ENCODE data around the gene DIP2C.
"Not testable (repeated sequence)": the region's sequence is repeated elsewhere in the genome, so short reads cannot be mapped to it uniquely, and the experiment has no call there.

Gene DIP2C

GRCh38 chr10:623477-624311 lies 65.8 kb downstream of the DIP2C start:
- DNase-seq: no peak

GRCh38 chr10:623014-623413 lies 66.5 kb downstream of the DIP2C start:
- DNase-seq: no peak

- no peak for DNase-seq
These were observed 67.3 kb downstream of the DIP2C start for GRCh38 chr10:621981-622740.

- no peak for DNase-seq
These were observed 68.0 kb downstream of the DIP2C start for GRCh38 chr10:621513-621912.

- DNase-seq: no peak
These were observed 68.5 kb downstream of the DIP2C start for GRCh38 chr10:620971-621370.

GRCh38 chr10:620417-620816 lies 69.1 kb downstream of the DIP2C start:
- DNase-seq: no peak

GRCh38 chr10:619710-620109 lies 69.8 kb downstream of the DIP2C start:
- DNase-seq: no peak

- no peak for DNase-seq
These were observed 71.1 kb downstream of the DIP2C start for GRCh38 chr10:618229-618989.

GRCh38 chr10:617471-617870 lies 72.0 kb downstream of the DIP2C start:
- no peak for DNase-seq

- DNase-seq: no peak
These were observed 73.8 kb downstream of the DIP2C start for GRCh38 chr10:615583-616152.

GRCh38 chr10:614790-615582 lies 74.5 kb downstream of the DIP2C start:
- no peak for DNase-seq

- DNase-seq: no peak
These were observed 75.2 kb downstream of the DIP2C start for GRCh38 chr10:614139-614711.

GRCh38 chr10:613271-614138 lies 76.0 kb downstream of the DIP2C start:
- no peak for DNase-seq

- no peak for DNase-seq
These were observed 76.8 kb downstream of the DIP2C start for GRCh38 chr10:612696-613095.

GRCh38 chr10:610642-611305 lies 78.7 kb downstream of the DIP2C start:
- not testable (repeated sequence) for DNase-seq

- no peak for DNase-seq
These were observed 79.5 kb downstream of the DIP2C start for GRCh38 chr10:609868-610545.

- no peak for DNase-seq
These were observed 80.2 kb downstream of the DIP2C start for GRCh38 chr10:609262-609658.

GRCh38 chr10:608331-609261 lies 80.9 kb downstream of the DIP2C start:
- no peak for DNase-seq

Measured in effector CD4-positive, alpha-beta T cell (primary cell).